ENCODE data around the gene BPNT1. TPM values are rescaled to one million over a fixed set of nuclear protein-coding genes. Genes with fewer than 3 reads are reported as not detected.

The BPNT1 gene
- total and polyA plus RNA-seq, 2 of the 13 experiments (the other 11 are each of a cell fraction or from before 2014, with no cell fraction given), result 35.2 to 43.9 TPM

DNA sequence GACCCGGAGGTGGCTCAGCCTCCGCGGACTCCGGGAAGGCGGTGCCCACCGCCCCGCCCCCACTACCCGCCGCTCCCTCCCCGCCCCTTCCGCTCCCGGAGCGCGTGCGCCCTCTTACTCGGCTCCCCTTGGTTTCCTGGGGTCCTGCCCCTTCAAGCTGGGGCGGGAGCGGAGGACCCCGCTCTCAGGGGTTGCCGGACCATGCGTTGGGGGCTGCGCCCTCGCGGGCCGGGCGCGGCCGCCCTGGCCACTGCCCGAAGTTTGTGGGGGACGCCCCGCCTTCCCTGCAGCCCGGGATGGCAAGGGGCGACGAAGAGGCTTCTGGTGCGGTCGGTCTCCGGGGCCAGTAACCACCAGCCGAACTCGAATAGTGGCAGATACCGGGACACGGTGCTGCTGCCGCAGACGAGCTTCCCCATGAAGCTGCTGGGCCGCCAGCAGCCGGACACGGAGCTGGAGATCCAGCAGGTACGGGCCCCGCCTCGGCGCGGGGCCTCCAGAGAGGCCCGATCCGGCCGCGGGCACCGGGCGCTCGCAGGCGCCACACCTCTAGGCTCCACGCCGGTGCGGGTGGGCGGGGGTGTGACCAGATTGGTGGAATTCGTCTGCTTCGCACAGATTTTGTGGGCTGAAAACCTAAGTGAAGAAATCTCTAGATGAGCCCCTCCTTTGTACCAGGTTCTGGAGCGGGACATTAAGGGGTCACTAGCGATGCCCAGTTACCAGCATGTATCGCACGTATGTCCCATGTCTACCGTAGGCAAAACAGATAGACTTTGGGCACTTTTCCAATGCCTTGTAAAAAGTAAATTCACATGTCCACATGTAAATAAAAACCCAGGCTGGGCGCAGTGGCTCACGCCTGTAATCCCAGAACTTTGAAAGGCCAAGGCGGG is 4.7 kb upstream of the BPNT1 start, which contains the start of gene IARS2 (continued):
- TF ChIP-seq, protein P1, sequence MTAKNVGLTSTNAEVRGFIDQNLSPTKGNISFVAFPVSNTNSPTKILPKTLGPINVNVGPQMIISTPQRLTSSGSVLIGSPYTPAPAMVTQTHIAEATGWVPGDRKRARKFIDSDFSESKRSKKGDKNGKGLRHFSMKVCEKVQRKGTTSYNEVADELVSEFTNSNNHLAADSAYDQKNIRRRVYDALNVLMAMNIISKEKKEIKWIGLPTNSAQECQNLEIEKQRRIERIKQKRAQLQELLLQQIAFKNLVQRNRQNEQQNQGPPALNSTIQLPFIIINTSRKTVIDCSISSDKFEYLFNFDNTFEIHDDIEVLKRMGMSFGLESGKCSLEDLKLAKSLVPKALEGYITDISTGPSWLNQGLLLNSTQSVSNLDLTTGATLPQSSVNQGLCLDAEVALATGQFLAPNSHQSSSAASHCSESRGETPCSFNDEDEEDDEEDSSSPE (CRISPR knock-in tag; IDR thresholded peaks at IDR 0.05), result no peak; the same call in 1 of the 2 replicates
- TF ChIP-seq, protein P2, sequence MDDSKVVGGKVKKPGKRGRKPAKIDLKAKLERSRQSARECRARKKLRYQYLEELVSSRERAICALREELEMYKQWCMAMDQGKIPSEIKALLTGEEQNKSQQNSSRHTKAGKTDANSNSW (CRISPR knock-in tag; IDR thresholded peaks at IDR 0.05; ENCODE audit: borderline replicate concordance), result 0 out of 2 replicates have a peak, but pooled peaks have one; percentile 57
- TF ChIP-seq EP300 (IDR thresholded peaks at IDR 0.05; ENCODE audit: low read depth in 2 of 2, low read length in 2 of 2), result 0 out of 4 replicates have a peak, but pooled peaks of 1 of the 2 experiments have one; percentile 8
- TF ChIP-seq EP300 (CRISPR knock-in tag; IDR thresholded peaks at IDR 0.05; ENCODE audit: borderline replicate concordance), result no peak
- no peak for TF ChIP-seq ZNF468 (CRISPR knock-in tag; IDR thresholded peaks at IDR 0.05)
- peak; percentile 81; the same call in 1 of the 2 replicates for TF ChIP-seq KLF9 (CRISPR knock-in tag; IDR thresholded peaks at IDR 0.05; ENCODE audit: low read depth)
- TF ChIP-seq, protein P3, sequence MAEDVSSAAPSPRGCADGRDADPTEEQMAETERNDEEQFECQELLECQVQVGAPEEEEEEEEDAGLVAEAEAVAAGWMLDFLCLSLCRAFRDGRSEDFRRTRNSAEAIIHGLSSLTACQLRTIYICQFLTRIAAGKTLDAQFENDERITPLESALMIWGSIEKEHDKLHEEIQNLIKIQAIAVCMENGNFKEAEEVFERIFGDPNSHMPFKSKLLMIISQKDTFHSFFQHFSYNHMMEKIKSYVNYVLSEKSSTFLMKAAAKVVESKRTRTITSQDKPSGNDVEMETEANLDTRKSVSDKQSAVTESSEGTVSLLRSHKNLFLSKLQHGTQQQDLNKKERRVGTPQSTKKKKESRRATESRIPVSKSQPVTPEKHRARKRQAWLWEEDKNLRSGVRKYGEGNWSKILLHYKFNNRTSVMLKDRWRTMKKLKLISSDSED (CRISPR knock-in tag; IDR thresholded peaks at IDR 0.05), result no peak
- TF ChIP-seq, protein P4, sequence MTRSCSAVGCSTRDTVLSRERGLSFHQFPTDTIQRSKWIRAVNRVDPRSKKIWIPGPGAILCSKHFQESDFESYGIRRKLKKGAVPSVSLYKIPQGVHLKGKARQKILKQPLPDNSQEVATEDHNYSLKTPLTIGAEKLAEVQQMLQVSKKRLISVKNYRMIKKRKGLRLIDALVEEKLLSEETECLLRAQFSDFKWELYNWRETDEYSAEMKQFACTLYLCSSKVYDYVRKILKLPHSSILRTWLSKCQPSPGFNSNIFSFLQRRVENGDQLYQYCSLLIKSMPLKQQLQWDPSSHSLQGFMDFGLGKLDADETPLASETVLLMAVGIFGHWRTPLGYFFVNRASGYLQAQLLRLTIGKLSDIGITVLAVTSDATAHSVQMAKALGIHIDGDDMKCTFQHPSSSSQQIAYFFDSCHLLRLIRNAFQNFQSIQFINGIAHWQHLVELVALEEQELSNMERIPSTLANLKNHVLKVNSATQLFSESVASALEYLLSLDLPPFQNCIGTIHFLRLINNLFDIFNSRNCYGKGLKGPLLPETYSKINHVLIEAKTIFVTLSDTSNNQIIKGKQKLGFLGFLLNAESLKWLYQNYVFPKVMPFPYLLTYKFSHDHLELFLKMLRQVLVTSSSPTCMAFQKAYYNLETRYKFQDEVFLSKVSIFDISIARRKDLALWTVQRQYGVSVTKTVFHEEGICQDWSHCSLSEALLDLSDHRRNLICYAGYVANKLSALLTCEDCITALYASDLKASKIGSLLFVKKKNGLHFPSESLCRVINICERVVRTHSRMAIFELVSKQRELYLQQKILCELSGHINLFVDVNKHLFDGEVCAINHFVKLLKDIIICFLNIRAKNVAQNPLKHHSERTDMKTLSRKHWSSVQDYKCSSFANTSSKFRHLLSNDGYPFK (CRISPR knock-in tag; IDR thresholded peaks at IDR 0.05; ENCODE audit: borderline replicate concordance), result no peak
- no peak for TF ChIP-seq ZNF678 (CRISPR knock-in tag; IDR thresholded peaks at IDR 0.05)
- TF ChIP-seq, protein P5, sequence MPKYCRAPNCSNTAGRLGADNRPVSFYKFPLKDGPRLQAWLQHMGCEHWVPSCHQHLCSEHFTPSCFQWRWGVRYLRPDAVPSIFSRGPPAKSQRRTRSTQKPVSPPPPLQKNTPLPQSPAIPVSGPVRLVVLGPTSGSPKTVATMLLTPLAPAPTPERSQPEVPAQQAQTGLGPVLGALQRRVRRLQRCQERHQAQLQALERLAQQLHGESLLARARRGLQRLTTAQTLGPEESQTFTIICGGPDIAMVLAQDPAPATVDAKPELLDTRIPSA (CRISPR knock-in tag; IDR thresholded peaks at IDR 0.05; ENCODE audit: borderline replicate concordance), result peak; percentile 43; the same call in 1 of the 2 replicates
- peak; percentile 3; the same call in 1 of the 2 replicates for TF ChIP-seq ZNF816 (CRISPR knock-in tag; IDR thresholded peaks at IDR 0.05; ENCODE audit: borderline replicate concordance)
- TF ChIP-seq, protein P6, sequence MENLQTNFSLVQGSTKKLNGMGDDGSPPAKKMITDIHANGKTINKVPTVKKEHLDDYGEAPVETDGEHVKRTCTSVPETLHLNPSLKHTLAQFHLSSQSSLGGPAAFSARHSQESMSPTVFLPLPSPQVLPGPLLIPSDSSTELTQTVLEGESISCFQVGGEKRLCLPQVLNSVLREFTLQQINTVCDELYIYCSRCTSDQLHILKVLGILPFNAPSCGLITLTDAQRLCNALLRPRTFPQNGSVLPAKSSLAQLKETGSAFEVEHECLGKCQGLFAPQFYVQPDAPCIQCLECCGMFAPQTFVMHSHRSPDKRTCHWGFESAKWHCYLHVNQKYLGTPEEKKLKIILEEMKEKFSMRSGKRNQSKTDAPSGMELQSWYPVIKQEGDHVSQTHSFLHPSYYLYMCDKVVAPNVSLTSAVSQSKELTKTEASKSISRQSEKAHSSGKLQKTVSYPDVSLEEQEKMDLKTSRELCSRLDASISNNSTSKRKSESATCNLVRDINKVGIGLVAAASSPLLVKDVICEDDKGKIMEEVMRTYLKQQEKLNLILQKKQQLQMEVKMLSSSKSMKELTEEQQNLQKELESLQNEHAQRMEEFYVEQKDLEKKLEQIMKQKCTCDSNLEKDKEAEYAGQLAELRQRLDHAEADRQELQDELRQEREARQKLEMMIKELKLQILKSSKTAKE (CRISPR knock-in tag; IDR thresholded peaks at IDR 0.05; ENCODE audit: borderline replicate concordance), result no peak
- no peak for TF ChIP-seq SMAD3 (CRISPR knock-in tag; IDR thresholded peaks at IDR 0.05)
- TF ChIP-seq AHR (CRISPR knock-in tag; IDR thresholded peaks at IDR 0.05), result no peak

All from HepG2 (cell line).